RWPE2 (cell line): Measurements from ENCODE around the gene CRTC2.
A peak's percentile ranks its signal among the peaks of the same experiment; 100 is the strongest.

ENCODE experiments used
- ATAC-seq: fragments of 200-7000 bp; cut with Tn5 transposase; 3 replicates; pipeline ENCODE4 v1.9.1; 2021; ENCODE audit warnings: low read depth
- DNase-seq: peaks from one replicate; pipeline ENCODE4 v3.0.0-alpha.2; 2020; ENCODE audit warnings: low spot score
- H3K27ac ChIP-seq: fragments of 450-650 bp; 2 replicates; pipeline ENCODE4 v1.5.1; 2017; ENCODE audit warnings: mild to moderate bottlenecking; ENCODE audit not compliant: poor library complexity, severe bottlenecking
- H3K27me3 ChIP-seq: fragments of 250-450 bp; sonication (Bioruptor Pico); 2 replicates; pipeline ENCODE4 v1.5.1; 2021; ENCODE audit warnings: mild to moderate bottlenecking, moderate library complexity; ENCODE audit not compliant: insufficient read depth, poor library complexity, severe bottlenecking
- H3K36me3 ChIP-seq: fragments of 250-450 bp; sonication (Bioruptor Pico); 2 replicates; pipeline ENCODE4 v1.5.1; 2020; ENCODE audit warnings: low read depth, mild to moderate bottlenecking, moderate library complexity
- H3K4me1 ChIP-seq: fragments of 250-450 bp; sonication (Bioruptor Pico); 2 replicates; pipeline ENCODE4 v1.5.1; 2021; ENCODE audit warnings: mild to moderate bottlenecking, moderate library complexity; ENCODE audit not compliant: insufficient read depth, poor library complexity, severe bottlenecking
- H3K4me3 ChIP-seq: fragments of 250-450 bp; sonication (Bioruptor Pico); 2 replicates; pipeline ENCODE4 v1.5.1; 2021; ENCODE audit warnings: mild to moderate bottlenecking, moderate library complexity; ENCODE audit not compliant: severe bottlenecking
- H3K9me3 ChIP-seq: fragments of 250-450 bp; sonication (Bioruptor Pico); 2 replicates; pipeline ENCODE4 v1.5.1; 2021; ENCODE audit warnings: mild to moderate bottlenecking, moderate library complexity; ENCODE audit not compliant: severe bottlenecking
- TF ChIP-seq, protein P1 (sequence below): fragments of 450-650 bp; IDR thresholded peaks from one replicate; pipeline ENCODE4 v1.5.1; 2017; ENCODE audit warnings: mild to moderate bottlenecking, moderate library complexity; ENCODE audit not compliant: poor library complexity, severe bottlenecking

CRTC2 gene

DNA sequence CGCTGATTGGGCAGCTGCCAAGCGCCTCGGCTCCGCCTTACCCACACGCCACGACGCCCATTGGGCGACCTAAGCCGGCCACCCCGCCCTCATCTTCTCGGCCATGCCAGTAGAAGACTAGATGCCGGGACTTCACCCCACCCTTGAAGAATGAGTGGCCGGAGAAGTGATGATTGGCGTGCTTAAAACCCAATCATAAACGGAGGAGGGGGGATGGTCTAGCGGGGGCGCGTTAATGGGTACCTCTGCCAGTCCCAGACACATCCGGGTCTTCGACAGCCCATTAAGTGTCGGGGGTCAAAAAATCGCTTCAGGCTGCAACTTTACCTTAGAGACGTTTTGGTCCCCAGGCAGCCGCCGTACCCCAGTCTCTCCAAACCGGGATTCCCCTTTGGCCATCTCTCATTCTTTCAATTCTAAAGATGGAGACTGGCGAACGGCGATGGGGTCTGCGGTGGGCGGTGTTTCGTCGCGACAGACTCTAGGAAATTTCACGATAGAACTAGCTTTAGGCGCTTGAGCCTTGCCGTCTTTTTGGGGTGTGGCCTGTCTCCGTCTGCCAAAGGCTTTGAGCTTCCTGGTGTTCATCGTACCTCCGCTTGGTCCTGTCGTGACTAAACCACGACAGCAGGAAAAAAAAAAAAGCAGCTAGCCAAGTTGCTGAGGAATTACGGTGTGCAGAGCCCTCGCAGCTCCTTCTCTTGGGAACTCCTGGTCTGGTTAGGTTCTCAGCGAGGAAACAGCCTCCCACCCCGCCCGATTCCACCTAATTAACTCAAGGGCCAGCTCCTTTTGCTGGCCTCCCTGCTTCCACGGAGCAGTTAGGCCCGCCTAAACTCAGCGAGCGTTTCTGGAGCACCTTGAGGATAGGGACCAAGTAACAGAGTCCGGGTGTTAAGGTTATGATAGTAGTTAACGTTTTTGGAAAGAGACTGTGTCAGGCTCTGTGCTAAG, 35.2 kb downstream of the CRTC2 start, which contains the start of gene GATAD2B:
GATAD2B (minus strand) TSS at position 1 of the 954 bp plus-strand sequence. CDS start 94,625 bp downstream, outside the sequence.
- TF ChIP-seq, protein P1, sequence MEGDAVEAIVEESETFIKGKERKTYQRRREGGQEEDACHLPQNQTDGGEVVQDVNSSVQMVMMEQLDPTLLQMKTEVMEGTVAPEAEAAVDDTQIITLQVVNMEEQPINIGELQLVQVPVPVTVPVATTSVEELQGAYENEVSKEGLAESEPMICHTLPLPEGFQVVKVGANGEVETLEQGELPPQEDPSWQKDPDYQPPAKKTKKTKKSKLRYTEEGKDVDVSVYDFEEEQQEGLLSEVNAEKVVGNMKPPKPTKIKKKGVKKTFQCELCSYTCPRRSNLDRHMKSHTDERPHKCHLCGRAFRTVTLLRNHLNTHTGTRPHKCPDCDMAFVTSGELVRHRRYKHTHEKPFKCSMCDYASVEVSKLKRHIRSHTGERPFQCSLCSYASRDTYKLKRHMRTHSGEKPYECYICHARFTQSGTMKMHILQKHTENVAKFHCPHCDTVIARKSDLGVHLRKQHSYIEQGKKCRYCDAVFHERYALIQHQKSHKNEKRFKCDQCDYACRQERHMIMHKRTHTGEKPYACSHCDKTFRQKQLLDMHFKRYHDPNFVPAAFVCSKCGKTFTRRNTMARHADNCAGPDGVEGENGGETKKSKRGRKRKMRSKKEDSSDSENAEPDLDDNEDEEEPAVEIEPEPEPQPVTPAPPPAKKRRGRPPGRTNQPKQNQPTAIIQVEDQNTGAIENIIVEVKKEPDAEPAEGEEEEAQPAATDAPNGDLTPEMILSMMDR, result no peak
- ATAC-seq (peak; percentile 94), DNase-seq (peak; percentile 100)
- H3K4me1 ChIP-seq, result peaks cover 11% of the 10 kb centered on the region
- H3K27me3 ChIP-seq, result no peaks in the 10 kb centered on the region
- H3K4me3 ChIP-seq, result peak within 1 kb of the TSS; percentile 55
- H3K9me3 ChIP-seq, result no peaks in the 10 kb centered on the region
- peaks cover 14% of the 10 kb centered on the region for H3K36me3 ChIP-seq
- peak within 1 kb of the TSS; percentile 82 for H3K27ac ChIP-seq

DNA sequence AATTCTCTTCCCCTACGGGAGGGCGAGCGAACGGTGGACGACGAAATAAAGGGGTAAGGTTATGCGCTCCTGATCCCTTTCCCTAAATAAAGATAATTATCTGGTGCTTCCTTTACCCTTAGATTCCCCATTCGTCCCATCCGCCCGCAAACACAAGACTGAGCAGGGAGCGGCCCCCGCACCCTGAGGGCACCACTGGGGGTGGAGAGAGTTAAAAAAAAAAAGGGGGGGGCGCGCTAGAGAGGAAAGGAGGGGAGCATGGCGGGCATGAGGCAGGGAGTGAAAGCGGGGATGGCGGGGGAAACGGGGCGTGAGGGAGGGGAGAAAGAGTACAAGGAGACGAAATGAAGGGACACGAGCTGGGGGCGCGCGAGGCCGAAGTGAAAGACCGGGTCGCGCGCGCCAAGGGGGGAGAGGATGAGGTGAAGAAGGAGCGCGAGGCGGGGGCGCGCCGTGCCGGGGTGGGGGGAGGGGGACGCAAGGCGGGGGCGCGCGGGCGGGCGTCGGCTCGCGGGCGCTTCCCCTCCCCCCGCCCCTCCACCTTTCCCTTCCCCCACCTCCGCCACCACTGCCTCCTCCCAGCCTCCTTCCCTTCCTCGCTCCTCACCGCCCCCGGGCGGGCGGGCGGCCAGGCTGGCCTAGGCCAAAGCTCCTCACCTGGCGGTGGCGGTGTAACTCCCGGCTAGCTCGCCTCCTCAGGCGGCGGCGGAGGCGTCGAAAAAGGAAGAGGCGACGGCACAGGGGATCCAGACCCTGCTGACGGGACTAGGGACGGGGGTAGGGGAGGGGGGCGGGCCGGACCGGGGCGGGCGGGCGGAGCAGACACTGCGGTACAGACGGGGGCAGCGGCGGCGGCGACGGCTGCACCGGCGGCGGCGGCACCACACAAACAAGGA, 36.1 kb downstream of the CRTC2 start:
- Histone ChIP-seq H3K36me3 (peaks cover 22% of the 10 kb centered on the region), H3K27me3 (no peaks in the 10 kb centered on the region), H3K4me3 (peak overlapping the region; percentile 55), H3K9me3 (no peaks in the 10 kb centered on the region), H3K4me1 (peaks cover 11% of the 10 kb centered on the region), H3K27ac (peak overlapping the region; percentile 82)
- no peak for DNase-seq
- peak; percentile 39 for ATAC-seq
- TF ChIP-seq, protein P1, result no peak

DNA sequence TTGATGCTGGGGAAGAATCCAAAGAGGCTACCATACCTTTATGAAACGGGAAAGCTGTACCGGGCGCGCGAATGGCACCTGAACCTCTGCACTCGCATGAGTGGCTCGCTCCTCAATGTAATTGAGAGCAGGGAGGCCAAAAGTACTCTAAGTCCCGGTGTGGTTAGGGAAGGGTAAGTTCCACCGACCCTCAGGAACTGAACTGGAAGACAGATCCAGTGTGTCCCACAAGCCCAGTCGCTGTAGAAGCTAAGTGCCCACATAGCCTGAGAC, 36.7 kb downstream of the CRTC2 start:
- DNase-seq, result no peak
- peaks cover 11% of the 10 kb centered on the region for H3K4me1 ChIP-seq
- peak overlapping the region; percentile 82 for H3K27ac ChIP-seq
- H3K36me3 ChIP-seq, result peaks cover 22% of the 10 kb centered on the region
- H3K9me3 ChIP-seq, result no peaks in the 10 kb centered on the region
- TF ChIP-seq, protein P1, result no peak
- no peaks in the 10 kb centered on the region for H3K27me3 ChIP-seq
- ATAC-seq, result no peak
- H3K4me3 ChIP-seq, result peak overlapping the region; percentile 55

DNA sequence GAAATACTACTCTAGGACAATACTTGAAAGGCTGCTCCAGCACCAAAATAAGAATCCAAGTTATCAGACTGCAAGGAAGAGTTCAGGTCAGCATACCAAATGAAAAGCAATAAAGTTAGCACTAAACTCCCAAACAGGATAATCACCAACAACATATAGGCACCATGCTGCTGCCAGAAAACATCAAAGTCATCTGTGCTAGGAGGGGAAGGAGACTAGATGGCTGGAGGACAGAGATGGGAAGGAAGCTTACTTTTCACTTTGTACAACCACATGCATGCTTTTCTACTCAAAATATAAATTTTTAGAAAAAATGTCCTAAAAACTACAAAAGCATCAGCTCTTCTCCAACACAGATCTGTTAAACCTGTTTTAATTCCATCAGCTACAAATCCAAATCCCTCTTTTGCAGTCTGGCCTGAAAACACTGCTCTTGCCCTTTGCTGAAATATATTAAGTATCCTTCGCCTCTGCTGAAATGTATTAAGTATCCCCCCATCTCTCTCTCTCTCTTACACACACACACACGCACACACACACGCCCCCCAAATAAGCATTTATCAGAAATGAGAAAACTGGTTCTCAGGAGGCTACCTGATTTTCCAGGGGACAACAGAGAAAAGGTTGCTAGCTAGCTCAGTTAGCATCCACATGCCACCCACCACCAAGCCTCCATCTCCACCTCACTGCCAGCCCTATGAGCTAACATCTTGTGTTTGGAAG, 37.2 kb downstream of the CRTC2 start:
- DNase-seq, result no peak
- Histone ChIP-seq H3K4me1 (peaks cover 11% of the 10 kb centered on the region), H3K4me3 (peak overlapping the region; percentile 55), H3K36me3 (peaks cover 26% of the 10 kb centered on the region), H3K27ac (peak overlapping the region; percentile 82), H3K27me3 (no peaks in the 10 kb centered on the region), H3K9me3 (no peaks in the 10 kb centered on the region)
- TF ChIP-seq, protein P1, result no peak
- ATAC-seq, result no peak
